Uterus (tissue), 2 donors: Measurements from ENCODE around the gene CA12.

Source experiments
- CTCF ChIP-seq, 4 experiments: fragments of 200-600 bp in 2 of 4; fragments of 450-650 bp in 2 of 4; sonication (generic) in 2 of 4; IDR thresholded peaks; one replicate each; pipeline ENCODE4 v1.5.1; 2016 to 2019; ENCODE audit warnings: antibody characterized with exemption in 4 of 4, mild to moderate bottlenecking in 2 of 4, moderate library complexity in 1 of 4
- POLR2A ChIP-seq, 2 donors: fragments of 450-650 bp; IDR thresholded peaks; one replicate each; pipeline ENCODE4 v1.6.1; 2016; ENCODE audit warnings: antibody characterized with exemption in 2 of 2, mild to moderate bottlenecking in 1 of 2, moderate library complexity in 1 of 2

- TF ChIP-seq CTCF (IDR thresholded peaks at IDR 0.05) (no peak), POLR2A (IDR thresholded peaks at IDR 0.05) (no peak)
These were observed 81.6 kb downstream of the CA12 start for GRCh38 chr15:63299943-63300575.
